Natural killer cell (primary cell): ENCODE results near the gene MPZL1. TPM values are rescaled to one million over a fixed set of nuclear protein-coding genes. Genes with fewer than 3 reads are reported as not detected.
"Not testable (repeated sequence)": the region's sequence is repeated elsewhere in the genome, so short reads cannot be mapped to it uniquely, and the experiment has no call there.

Experiments used
- ATAC-seq, 3 donors: fragments of 150-1000 bp in 2 of 3; fragments of 200-7000 bp in 1 of 3; cut with Tn5 transposase; 1 replicate in 1 of 3; 2 replicates in 2 of 3; pipeline ENCODE4 v1.10.0; 2021; ENCODE audit warnings: mild to moderate bottlenecking in 2 of 3, moderate library complexity in 2 of 3
- DNase-seq, 2 donors: peaks; one replicate each; pipeline versions ENCODE4 v3.0.0 to v3.0.0-alpha.2; 2013 to 2021; ENCODE audit warnings: mixed read lengths in 1 of 2
- H3K27ac ChIP-seq: one replicate; pipeline ENCODE4 v1.5.1; 2013; ENCODE audit warnings: mild to moderate bottlenecking, low read length
- H3K27me3 ChIP-seq: one replicate; pipeline ENCODE4 v1.6.1; 2013; ENCODE audit warnings: low read length; ENCODE audit not compliant: control insufficient read depth, insufficient read depth
- H3K36me3 ChIP-seq: one replicate; pipeline ENCODE4 v1.6.1; 2013; ENCODE audit warnings: low read length; ENCODE audit not compliant: control insufficient read depth, insufficient read depth
- H3K4me1 ChIP-seq: one replicate; pipeline ENCODE4 v1.6.1; 2013; ENCODE audit warnings: low read length; ENCODE audit not compliant: control insufficient read depth, insufficient read depth
- H3K4me3 ChIP-seq: one replicate; pipeline ENCODE4 v1.5.1; 2013; ENCODE audit warnings: low read length
- H3K9me3 ChIP-seq: one replicate; pipeline ENCODE4 v1.6.1; 2013; ENCODE audit warnings: low read length; ENCODE audit not compliant: control insufficient read depth, insufficient read depth
- H3K27ac Mint-ChIP-seq, 2 donors: one replicate each; pipeline ENCODE4 v1.8.0; 2022; ENCODE audit warnings: mild to moderate bottlenecking in 2 of 2, mixed read lengths in 2 of 2, moderate library complexity in 1 of 2
- H3K27me3 Mint-ChIP-seq, 2 donors: one replicate each; pipeline ENCODE4 v1.8.0; 2022; ENCODE audit warnings: low read depth in 2 of 2, mixed read lengths in 2 of 2
- H3K36me3 Mint-ChIP-seq: one replicate; pipeline ENCODE4 v1.8.0; 2022; ENCODE audit warnings: mixed read lengths
- H3K4me1 Mint-ChIP-seq, 2 donors: one replicate each; pipeline ENCODE4 v1.8.0; 2022; ENCODE audit warnings: mixed read lengths in 2 of 2
- H3K4me3 Mint-ChIP-seq: one replicate; pipeline ENCODE4 v1.8.0; 2022; ENCODE audit warnings: mild to moderate bottlenecking, moderate library complexity, mixed read lengths
- H3K9me3 Mint-ChIP-seq, 2 donors: one replicate each; pipeline ENCODE4 v1.8.0; 2022; ENCODE audit warnings: mixed read lengths in 2 of 2
- CTCF ChIP-seq: fragments of 200-600 bp; IDR thresholded peaks from one replicate; pipeline ENCODE4 v1.8.0; 2022; ENCODE audit warnings: antibody characterized with exemption
- WGBS: methylation state at CpG from one replicate; pipeline ENCODE4 v1.1.7; 2013; ENCODE audit warnings: missing lambda C conversion rate; ENCODE audit not compliant: insufficient coverage; 5-methylcytosine and 5-hydroxymethylcytosine counted together
- intact Hi-C: fragments of 100-400 bp; cut with micrococcal nuclease; formaldehyde crosslinking; loops from one replicate; pipeline ENCODE4 v1.14.2; 2022
- total RNA-seq, 4 donors: library from RNA; stranded (reverse); fragments of 120-200 nt in 1 of 4; gene quantifications; one replicate each; pipeline versions ENCODE4 v1.2.3 to v1.2.4, GENCODE V29; 2013 to 2022

MPZL1 gene
- total RNA-seq, 3 donors from 2014 or later (not counting 1 experiment from before 2014, with no cell fraction given), result 3.4 to 4.6 (median 4.0) TPM

GRCh38 chr1:167718914-167719691 is 2.7 kb upstream of the MPZL1 start:
- WGBS, result 75% methylated on average over 7 of the region's 7 CpGs
- intact Hi-C loops, result no loop called here
- Mint-ChIP-seq H3K4me3 (no peak overlapping the region), H3K27me3 (peaks cover 0 to 11% of the 10 kb centered on the region in 2 donors), H3K27ac (no peak overlapping the region), H3K36me3 (peaks cover 7% of the 10 kb centered on the region), H3K9me3 (no peaks in the 10 kb centered on the region), H3K4me1 (peaks cover 35% of the 10 kb centered on the region in 2 donors)
- H3K4me1 ChIP-seq, result peaks cover 17% of the 10 kb centered on the region
- TF ChIP-seq CTCF, result no peak
- DNase-seq (no peak), ATAC-seq (no peak)
- H3K27ac ChIP-seq, result no peak overlapping the region
- no peaks in the 10 kb centered on the region for H3K9me3 ChIP-seq
- no peak overlapping the region for H3K4me3 ChIP-seq
- no peaks in the 10 kb centered on the region for H3K27me3 ChIP-seq
- no peaks in the 10 kb centered on the region for H3K36me3 ChIP-seq

- intact Hi-C loops, H3K9me3 ChIP-seq, H3K36me3 Mint-ChIP-seq, H3K4me3 Mint-ChIP-seq, H3K9me3 Mint-ChIP-seq, ATAC-seq, H3K27ac ChIP-seq, H3K4me3 ChIP-seq, DNase-seq, H3K27ac Mint-ChIP-seq, H3K27me3 ChIP-seq, H3K36me3 ChIP-seq: not testable (repeated sequence)
- peaks cover 27 to 28% of the 10 kb centered on the region in 2 donors for H3K4me1 Mint-ChIP-seq
- peaks cover 0 to 14% of the 10 kb centered on the region in 2 donors for H3K27me3 Mint-ChIP-seq
- peaks cover 16% of the 10 kb centered on the region for H3K4me1 ChIP-seq
- WGBS, result 80% methylated on average over 25 of the region's 25 CpGs
Measured at GRCh38 chr1:167719715-167720421, 1.9 kb upstream of the MPZL1 start.

- H3K4me1 Mint-ChIP-seq, result peaks cover 15 to 16% of the 10 kb centered on the region in 2 donors
- no peak for ATAC-seq
- WGBS, result 36% methylated on average over 12 of the region's 13 CpGs
Measured at GRCh38 chr1:167720965-167721616, 691 bp upstream of the MPZL1 start.

More at GRCh38 chr1:167720965-167721616, 691 bp upstream of the MPZL1 start:
- H3K9me3 ChIP-seq, result no peaks in the 10 kb centered on the region
- intact Hi-C loops, result no loop called here
- Mint-ChIP-seq H3K36me3 (no peaks in the 10 kb centered on the region), H3K9me3 (no peaks in the 10 kb centered on the region), H3K27me3 (peaks cover 0 to 11% of the 10 kb centered on the region in 2 donors), H3K4me3 (peak overlapping the region; percentile 97), H3K27ac (peak overlapping the region; percentile 65 to 87)
- H3K4me3 ChIP-seq, result peak overlapping the region; percentile 52
- no peaks in the 10 kb centered on the region for H3K36me3 ChIP-seq
- no peak overlapping the region for H3K27ac ChIP-seq
- DNase-seq, result peak in 1 of 2 donors; percentile 30
- no peak for TF ChIP-seq CTCF
- peaks cover 11% of the 10 kb centered on the region for H3K4me1 ChIP-seq
- H3K27me3 ChIP-seq, result no peaks in the 10 kb centered on the region
